Measurements from ENCODE around the gene SRGN. TPM values are rescaled to one million over a fixed set of nuclear protein-coding genes. Genes with fewer than 3 reads are reported as not detected.

SRGN gene
- total RNA-seq, 6 donors from 2014 or later: 96.4 to 326 (median 203) TPM

DNA sequence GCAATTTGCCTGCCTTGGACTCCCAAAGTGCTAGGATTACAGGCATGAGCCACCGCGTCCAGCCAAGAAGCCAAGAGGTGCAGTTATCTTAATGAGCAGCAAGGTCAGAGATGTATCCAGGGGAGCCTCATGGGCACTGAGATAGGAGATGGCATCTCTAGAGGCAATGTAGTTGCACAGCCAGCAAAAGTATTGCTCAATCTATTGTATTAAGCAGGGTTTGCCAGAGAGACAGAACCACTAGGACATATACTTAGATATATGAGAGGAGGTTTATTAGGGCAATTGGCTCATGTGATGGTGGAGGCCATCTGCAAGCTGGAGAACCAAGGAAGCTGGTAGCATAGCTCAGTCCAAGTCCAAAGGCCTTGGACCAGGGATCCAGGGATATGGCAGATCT, 19.8 kb downstream of the SRGN start:
- peak in 1 of 2 donors; percentile 18 for ATAC-seq (ENCODE audit: low FRiP score in 2 of 2)
- TF ChIP-seq EP300 (IDR thresholded peaks at IDR 0.05) (no peak), POLR2AphosphoS5 (IDR thresholded peaks at IDR 0.05) (no peak), POLR2A (IDR thresholded peaks at IDR 0.05) (no peak)
- TF ChIP-seq, protein P1, sequence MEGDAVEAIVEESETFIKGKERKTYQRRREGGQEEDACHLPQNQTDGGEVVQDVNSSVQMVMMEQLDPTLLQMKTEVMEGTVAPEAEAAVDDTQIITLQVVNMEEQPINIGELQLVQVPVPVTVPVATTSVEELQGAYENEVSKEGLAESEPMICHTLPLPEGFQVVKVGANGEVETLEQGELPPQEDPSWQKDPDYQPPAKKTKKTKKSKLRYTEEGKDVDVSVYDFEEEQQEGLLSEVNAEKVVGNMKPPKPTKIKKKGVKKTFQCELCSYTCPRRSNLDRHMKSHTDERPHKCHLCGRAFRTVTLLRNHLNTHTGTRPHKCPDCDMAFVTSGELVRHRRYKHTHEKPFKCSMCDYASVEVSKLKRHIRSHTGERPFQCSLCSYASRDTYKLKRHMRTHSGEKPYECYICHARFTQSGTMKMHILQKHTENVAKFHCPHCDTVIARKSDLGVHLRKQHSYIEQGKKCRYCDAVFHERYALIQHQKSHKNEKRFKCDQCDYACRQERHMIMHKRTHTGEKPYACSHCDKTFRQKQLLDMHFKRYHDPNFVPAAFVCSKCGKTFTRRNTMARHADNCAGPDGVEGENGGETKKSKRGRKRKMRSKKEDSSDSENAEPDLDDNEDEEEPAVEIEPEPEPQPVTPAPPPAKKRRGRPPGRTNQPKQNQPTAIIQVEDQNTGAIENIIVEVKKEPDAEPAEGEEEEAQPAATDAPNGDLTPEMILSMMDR (IDR thresholded peaks at IDR 0.05): no peak
- Histone ChIP-seq H3K36me3 (peaks cover 0 to 20% (median 8%) of the 10 kb centered on the region in 4 donors), H3K27me3 (no peaks in the 10 kb centered on the region), H3K27ac (no peak overlapping the region), H3K4me1 (peaks cover 0 to 7% (median 0%) of the 10 kb centered on the region in 4 donors), H3K9me3 (no peaks in the 10 kb centered on the region), H3K4me3 (no peak overlapping the region)
- DNase-seq: no peak
- 90 to 97% methylated on average over 2 of the region's 2 CpGs for WGBS, 2 donors

GRCh38 chr10:69119896-69120295, 32.0 kb downstream of the SRGN start:
- H3K36me3 ChIP-seq: no peaks in the 10 kb centered on the region
- DNase-seq: no peak
- TF ChIP-seq EP300 (IDR thresholded peaks at IDR 0.05) (no peak), POLR2AphosphoS5 (IDR thresholded peaks at IDR 0.05) (no peak), POLR2A (IDR thresholded peaks at IDR 0.05) (no peak)
- TF ChIP-seq, protein P1 (IDR thresholded peaks at IDR 0.05): no peak
- H3K9me3 ChIP-seq: no peaks in the 10 kb centered on the region
- WGBS, 2 donors: 71 to 83% methylated on average over 1 of the region's 1 CpG
- no peak overlapping the region for H3K27ac ChIP-seq
- no peaks in the 10 kb centered on the region for H3K27me3 ChIP-seq
- H3K4me1 ChIP-seq: peaks cover 0 to 8% (median 6%) of the 10 kb centered on the region in 4 donors
- no peak for ATAC-seq (ENCODE audit: low FRiP score in 2 of 2)
- H3K4me3 ChIP-seq: no peak overlapping the region

- Histone ChIP-seq H3K36me3 (no peaks in the 10 kb centered on the region), H3K4me3 (peak overlapping the region; percentile 36 to 97 (median 94)), H3K27me3 (no peaks in the 10 kb centered on the region), H3K27ac (peak overlapping the region; percentile 98 to 100 (median 99)), H3K4me1 (peaks cover 8 to 26% (median 20%) of the 10 kb centered on the region in 4 donors), H3K9me3 (no peaks in the 10 kb centered on the region)
- peak; percentile 72 to 84 for ATAC-seq (ENCODE audit: low FRiP score in 2 of 2)
- WGBS, 2 donors: 0 to 1% methylated on average over 10 to 16 of the region's 16 CpGs
- TF ChIP-seq POLR2AphosphoS5 (IDR thresholded peaks at IDR 0.05) (no peak), POLR2A (IDR thresholded peaks at IDR 0.05) (no peak), EP300 (IDR thresholded peaks at IDR 0.05) (no peak)
- TF ChIP-seq, protein P1 (IDR thresholded peaks at IDR 0.05): no peak
- peak; percentile 52 to 67 for DNase-seq
These were observed 35.4 kb downstream of the SRGN start for GRCh38 chr10:69123306-69123746.

DNA sequence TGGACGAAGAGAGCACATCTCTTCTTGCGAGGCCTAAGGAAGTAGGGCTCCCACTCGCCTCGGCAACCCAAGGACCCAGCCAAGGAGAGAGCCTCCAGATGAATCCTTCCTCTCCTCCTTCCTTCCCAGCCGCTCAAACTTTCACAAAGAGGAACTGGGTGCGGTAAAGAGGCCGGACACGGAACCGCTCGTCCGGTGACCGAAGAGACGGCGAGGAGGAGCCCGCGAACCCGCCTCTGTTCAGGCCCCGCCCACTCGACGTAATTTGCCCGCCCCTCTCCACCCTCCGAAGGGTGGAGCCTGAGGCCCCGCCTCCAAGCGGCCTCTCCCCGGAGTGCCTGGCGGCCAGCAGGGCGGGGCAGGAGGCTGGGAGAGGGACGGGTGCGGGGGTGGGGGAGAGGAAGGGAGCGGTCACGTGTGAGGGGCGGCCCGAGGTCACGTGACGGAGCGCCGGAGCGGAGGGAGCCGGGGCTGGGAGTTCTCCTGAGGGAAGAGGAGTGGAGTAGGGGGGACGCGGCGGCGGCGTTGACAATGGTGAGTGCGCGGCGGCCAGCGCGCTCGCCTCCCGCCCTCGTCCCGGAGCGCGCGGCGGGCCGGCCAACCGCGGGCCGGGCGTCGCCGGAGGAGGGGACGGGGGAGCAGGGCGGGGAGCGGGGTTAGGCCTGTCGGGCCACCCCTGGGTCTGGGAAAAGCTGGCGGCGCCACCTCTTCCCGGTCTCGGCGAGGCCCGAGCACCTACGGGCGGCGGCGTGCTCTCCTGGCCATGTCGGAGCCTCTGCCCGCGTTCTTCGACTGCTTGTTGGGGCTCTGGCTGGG, 36.1 kb downstream of the SRGN start, which contains the start of gene VPS26A:
TSS of gene VPS26A (plus strand) at position 432 of the 816 bp plus-strand sequence. CDS start at position 532, 100 bp downstream.
- peak within 1 kb of the TSS; percentile 98 to 100 (median 99) for H3K27ac ChIP-seq
- TF ChIP-seq, protein P1 (IDR thresholded peaks at IDR 0.05): peak in 4 of 6 experiments; percentile 9 to 35 (median 24)
- TF ChIP-seq POLR2AphosphoS5 (IDR thresholded peaks at IDR 0.05): peak; percentile 94 to 95
- TF ChIP-seq EP300 (IDR thresholded peaks at IDR 0.05): peak in 1 of 4 donors; percentile 50
- TF ChIP-seq POLR2A (IDR thresholded peaks at IDR 0.05): peak in 3 of 4 donors; percentile 72 to 97 (median 94)
- peak within 1 kb of the TSS; percentile 90 to 97 (median 94) for H3K4me3 ChIP-seq
- no peaks in the 10 kb centered on the region for H3K9me3 ChIP-seq
- no peaks in the 10 kb centered on the region for H3K27me3 ChIP-seq
- ATAC-seq (ENCODE audit: low FRiP score in 2 of 2): peak; percentile 99 to 100
- peaks cover 8 to 33% (median 21%) of the 10 kb centered on the region in 4 donors for H3K4me1 ChIP-seq
- no peaks in the 10 kb centered on the region for H3K36me3 ChIP-seq
- 0 to 1% methylated on average over 19 to 70 of the region's 82 CpGs for WGBS, 2 donors
- DNase-seq: peak; percentile 99

Measured in upper lobe of left lung (tissue), 6 donors.